Heart left ventricle (tissue), 16 donors: ENCODE results near the gene ALDH3A1. TPM values are rescaled to one million over a fixed set of nuclear protein-coding genes. Genes with fewer than 3 reads are reported as not detected.

Source experiments
- ATAC-seq, 4 donors: fragments of 200-7000 bp; cut with Tn5 transposase; one replicate each; pipeline ENCODE4 v1.9.1; 2020 to 2022; ENCODE audit warnings: moderate library complexity in 4 of 4, mild to moderate bottlenecking in 3 of 4, moderate number of reproducible peaks in 1 of 4
- DNase-seq, 5 donors: peaks; one replicate each; pipeline ENCODE4 v3.0.0-alpha.2; 2020
- H3K27ac ChIP-seq, 12 donors: fragments of 200-600 bp; sonication (generic) in 4 of 12; one replicate each; pipeline versions ENCODE4 v1.5.0 to v1.8.0; 2016 to 2022; ENCODE audit warnings: mild to moderate bottlenecking in 2 of 12
- H3K27me3 ChIP-seq, 9 donors: fragments of 200-600 bp; sonication (generic) in 2 of 9; one replicate each; pipeline versions ENCODE4 v1.5.1 to v1.8.0; 2016 to 2022; ENCODE audit warnings: mild to moderate bottlenecking in 3 of 9
- H3K36me3 ChIP-seq, 9 donors: fragments of 200-600 bp; sonication (generic) in 2 of 9; one replicate each; pipeline versions ENCODE4 v1.5.0 to v1.8.0; 2018 to 2022; ENCODE audit warnings: mild to moderate bottlenecking in 2 of 9
- H3K4me1 ChIP-seq, 12 donors: fragments of 200-600 bp; sonication (generic) in 4 of 12; one replicate each; pipeline versions ENCODE4 v1.5.0 to v1.8.0; 2016 to 2022; ENCODE audit warnings: mild to moderate bottlenecking in 3 of 12
- H3K4me3 ChIP-seq, 12 donors: fragments of 200-600 bp; sonication (generic) in 4 of 12; one replicate each; pipeline versions ENCODE4 v1.5.0 to v1.8.0; 2017 to 2022; ENCODE audit warnings: mild to moderate bottlenecking in 9 of 12, moderate library complexity in 4 of 12
- H3K9me3 ChIP-seq, 12 donors: fragments of 200-600 bp; sonication (generic) in 4 of 12; one replicate each; pipeline versions ENCODE4 v1.5.0 to v1.8.0; 2016 to 2022; ENCODE audit warnings: mild to moderate bottlenecking in 1 of 12
- CTCF ChIP-seq, 12 donors: fragments of 200-600 bp; sonication (generic) in 4 of 12; IDR thresholded peaks; one replicate each; pipeline versions ENCODE4 v1.5.0 to v1.8.0; 2018 to 2022; ENCODE audit warnings: antibody characterized with exemption in 12 of 12, mild to moderate bottlenecking in 5 of 12
- POLR2A ChIP-seq, 2 donors: fragments of 450-650 bp; IDR thresholded peaks; one replicate each; pipeline ENCODE4 v1.6.1; 2017; ENCODE audit warnings: antibody characterized with exemption in 2 of 2, mild to moderate bottlenecking in 2 of 2, moderate library complexity in 2 of 2
- WGBS, 4 donors: extraction: QIAGEN DNeasy Blood & Tissue Kit in 2 of 4; methylation state at CpG; one replicate each; pipeline versions ENCODE4 v1.1.5 to v1.1.7; 2013 to 2018; 5-methylcytosine and 5-hydroxymethylcytosine counted together
- intact Hi-C, 10 donors: fragments of 100-400 bp; cut with DNase I; formaldehyde crosslinking; loops; one replicate each; pipeline versions ENCODE4 v1.11.1 to v1.14.2; 2022
- polyA plus RNA-seq, 2 donors: library from polyadenylated mRNA; stranded (reverse); fragments of 200-250 nt; gene quantifications; one replicate each; pipeline ENCODE4 v1.2.3, GENCODE V29; 2013
- total RNA-seq, 9 donors: library from RNA; depleted of rRNA in 2 of 9; stranded (reverse); fragments of >200 nt in 2 of 9; fragmentation: NEBNext Ultra II Directional in 3 of 9; extraction: Animal tissue kit (Norgen Biotek cat#: 25700) in 3 of 9; gene quantifications; one replicate each; pipeline versions ENCODE4 v1.1.0 to v1.2.4, GENCODE V29; 2016 to 2023
- donor health status: ischemic (EF 13 %, LVEDD 7.1; RV severe dilation, severe dysfunction).
- donor health status: healthy with polysubstance abuse.
- donor health status: DM: no; HTN: yes; CAD: no.
- donor health status: DM: no; HTN: no; CAD: no.
- donor health status: ischemic (EF 25% LVEDD 6.9; RV normal size, moderate dysfunction).
- donor health status: ischemic (EF 25% LVEDD 5.7; RV mildly dilated, moderate dysfunction).
- donor health status: healthy.
- donor health status: DM: yes; HTN: yes; CAD: no.
- donor health status: ischemic (EF 35%, LVEDD 5.7; RV mildly dilated, moderate dysfunction).
- donor health status: nonischemic (EF 11% LVEDD 7.7; RV severe dilation, severe dysfunction).
- donor health status: DM: yes; HTN: yes; CAD: no.
- donor health status: PGD.
- donor health status: ischemic (EF 29% LVEDD 5.4; RV normal size, mild dysfunction).
- donor health status: nonischemic (EF 23%, LVEDD 6.1; RV moderate dilation, normal function).

Gene ALDH3A1
- total and polyA plus RNA-seq, 11 donors, result 0.04 to 1.1 (median 0.31) TPM; not detected in 6

GRCh38 chr17:19718613-19719354, 29.3 kb downstream of the ALDH3A1 start:
- Histone ChIP-seq H3K27ac (no peak overlapping the region), H3K36me3 (no peaks in the 10 kb centered on the region), H3K4me1 (peaks cover 0 to 15% (median 0%) of the 10 kb centered on the region in 12 donors), H3K4me3 (no peak overlapping the region), H3K9me3 (no peaks in the 10 kb centered on the region), H3K27me3 (no peaks in the 10 kb centered on the region)
- TF ChIP-seq CTCF (IDR thresholded peaks at IDR 0.05) (peak in 1 of 12 donors; percentile 4), POLR2A (IDR thresholded peaks at IDR 0.05) (no peak)
- WGBS, 4 donors, result 79 to 85% (median 80%) methylated on average over 18 of the region's 18 CpGs
- ATAC-seq (no peak), DNase-seq (no peak)
- intact Hi-C loops, result no loop called here

GRCh38 chr17:19718041-19718612, 30.0 kb downstream of the ALDH3A1 start:
- no peak overlapping the region for H3K4me3 ChIP-seq
- no peak for ATAC-seq
- intact Hi-C loops, result no loop called here
- H3K9me3 ChIP-seq, result no peaks in the 10 kb centered on the region
- TF ChIP-seq CTCF (IDR thresholded peaks at IDR 0.05) (no peak), POLR2A (IDR thresholded peaks at IDR 0.05) (no peak)
- no peak for DNase-seq
- peaks cover 0 to 14% (median 0%) of the 10 kb centered on the region in 12 donors for H3K4me1 ChIP-seq
- 78 to 85% (median 83%) methylated on average over 12 of the region's 12 CpGs for WGBS, 4 donors
- H3K27me3 ChIP-seq, result no peaks in the 10 kb centered on the region
- no peak overlapping the region for H3K27ac ChIP-seq
- H3K36me3 ChIP-seq, result no peaks in the 10 kb centered on the region

GRCh38 chr17:19717411-19717908, 30.6 kb downstream of the ALDH3A1 start:
- intact Hi-C loops, result no loop called here

More at GRCh38 chr17:19717411-19717908, 30.6 kb downstream of the ALDH3A1 start:
- DNase-seq, result no peak
- no peaks in the 10 kb centered on the region for H3K9me3 ChIP-seq
- H3K27ac ChIP-seq, result no peak overlapping the region
- ATAC-seq, result no peak
- no peak for TF ChIP-seq CTCF (IDR thresholded peaks at IDR 0.05)
- no peak for TF ChIP-seq POLR2A (IDR thresholded peaks at IDR 0.05)
- no peaks in the 10 kb centered on the region for H3K27me3 ChIP-seq
- peaks cover 0 to 12% (median 0%) of the 10 kb centered on the region in 12 donors for H3K4me1 ChIP-seq
- 76 to 89% (median 83%) methylated on average over 10 of the region's 10 CpGs for WGBS, 4 donors
- H3K36me3 ChIP-seq, result no peaks in the 10 kb centered on the region
- no peak overlapping the region for H3K4me3 ChIP-seq
